ENCODE measurements around the gene CELSR1.

Gene CELSR1

DNA sequence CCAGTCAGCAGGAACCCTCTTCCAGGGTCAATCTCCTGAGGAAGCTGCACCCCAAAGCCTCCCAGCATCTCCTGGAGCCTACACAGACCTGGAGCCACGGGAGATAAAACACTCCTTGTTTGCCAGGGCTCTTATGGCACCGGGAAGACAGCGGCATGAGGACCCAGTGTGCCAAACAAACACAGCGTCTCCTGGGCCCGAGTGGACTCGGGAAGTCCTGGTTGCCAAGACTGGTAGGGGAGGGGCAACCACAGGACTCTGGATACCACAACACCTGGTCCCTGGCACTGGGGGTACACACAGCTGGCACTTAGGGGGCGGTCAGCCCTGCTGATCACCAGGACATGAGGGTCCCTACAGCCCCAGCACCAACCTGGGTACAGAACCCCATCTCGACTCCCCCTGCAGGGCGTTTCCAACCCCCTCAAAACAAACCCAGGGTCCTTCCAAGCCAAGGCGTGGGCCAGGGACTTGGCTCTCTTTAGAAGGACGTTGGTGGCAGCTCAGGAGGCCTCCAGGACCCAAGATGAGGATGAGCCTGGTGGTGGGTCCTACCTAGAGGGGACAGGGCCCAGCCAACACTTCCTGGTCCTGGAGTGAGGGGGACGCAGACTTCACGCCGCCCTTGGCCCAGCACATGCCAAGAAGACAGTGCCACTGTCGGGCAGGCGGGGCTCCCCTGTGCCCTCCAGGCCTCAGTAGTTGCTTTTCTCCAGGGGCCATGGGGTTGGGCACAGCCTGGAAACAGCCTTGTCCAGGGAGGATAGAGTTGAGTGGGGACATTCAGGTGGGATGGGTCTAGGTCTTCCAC lies 85.0 kb downstream of the CELSR1 start:
- H3K36me3 Mint-ChIP-seq, result no peaks in the 10 kb centered on the region
- no peaks in the 10 kb centered on the region for H3K4me1 Mint-ChIP-seq (ENCODE audit: low read depth)
- H3K27me3 Mint-ChIP-seq, result peaks cover 2% of the 10 kb centered on the region
- H3K4me3 Mint-ChIP-seq, result no peak overlapping the region
- no peaks in the 10 kb centered on the region for H3K9me3 Mint-ChIP-seq (ENCODE audit: low read depth)
- H3K27ac Mint-ChIP-seq, result no peak overlapping the region

GRCh38 chr22:46451741-46452140 lies 85.7 kb downstream of the CELSR1 start:
- Mint-ChIP-seq H3K27ac (no peak overlapping the region), H3K36me3 (no peaks in the 10 kb centered on the region), H3K9me3 (ENCODE audit: low read depth) (no peaks in the 10 kb centered on the region), H3K4me1 (ENCODE audit: low read depth) (no peaks in the 10 kb centered on the region), H3K27me3 (peaks cover 2% of the 10 kb centered on the region), H3K4me3 (no peak overlapping the region)

- H3K27ac Mint-ChIP-seq, result no peak overlapping the region
- no peaks in the 10 kb centered on the region for H3K36me3 Mint-ChIP-seq
- H3K4me3 Mint-ChIP-seq, result no peak overlapping the region
- no peaks in the 10 kb centered on the region for H3K4me1 Mint-ChIP-seq (ENCODE audit: low read depth)
- H3K27me3 Mint-ChIP-seq, result peaks cover under 1% of the 10 kb centered on the region
- H3K9me3 Mint-ChIP-seq (ENCODE audit: low read depth), result no peaks in the 10 kb centered on the region
These were observed 86.4 kb downstream of the CELSR1 start for GRCh38 chr22:46450931-46451561.

DNA sequence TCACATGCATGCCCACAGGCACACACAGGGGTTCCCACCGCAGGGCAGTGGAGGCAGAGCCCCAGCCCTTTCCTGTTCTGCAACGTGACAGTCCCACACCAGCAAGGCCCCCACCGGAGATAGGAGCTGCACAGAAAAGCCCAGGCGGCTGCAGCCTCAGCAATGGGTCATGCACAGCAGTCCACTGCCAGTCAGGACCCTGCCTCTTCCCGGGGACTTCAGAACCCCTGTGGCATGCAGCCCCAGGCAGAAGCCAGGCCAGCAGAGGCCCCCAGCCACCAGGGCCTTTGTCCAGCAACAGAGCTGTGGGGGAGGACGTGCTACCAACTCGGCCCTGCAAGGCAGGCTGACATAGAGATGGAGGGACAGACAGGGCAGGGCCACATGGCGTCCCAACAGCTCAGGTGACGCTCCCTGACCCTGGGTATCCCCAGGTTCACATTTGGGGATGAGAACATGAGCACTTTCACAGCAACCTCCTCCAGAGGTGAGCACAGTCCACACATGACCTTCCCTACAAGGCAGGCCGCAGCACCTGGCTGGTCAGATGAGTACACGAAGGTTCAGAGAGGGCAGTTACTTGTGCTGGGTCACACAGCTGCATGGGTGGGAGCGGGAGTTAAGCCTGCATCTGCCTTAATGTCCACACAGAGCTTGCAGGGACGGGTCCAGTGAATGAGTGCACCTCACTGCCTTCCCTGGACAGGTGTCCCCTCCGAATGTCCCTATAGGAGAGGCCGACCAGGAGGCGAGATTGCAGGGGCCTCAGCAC lies 87.3 kb downstream of the CELSR1 start:
- Mint-ChIP-seq H3K4me1 (ENCODE audit: low read depth) (no peaks in the 10 kb centered on the region), H3K4me3 (no peak overlapping the region), H3K27ac (no peak overlapping the region), H3K36me3 (no peaks in the 10 kb centered on the region), H3K27me3 (no peaks in the 10 kb centered on the region), H3K9me3 (ENCODE audit: low read depth) (no peaks in the 10 kb centered on the region)

DNA sequence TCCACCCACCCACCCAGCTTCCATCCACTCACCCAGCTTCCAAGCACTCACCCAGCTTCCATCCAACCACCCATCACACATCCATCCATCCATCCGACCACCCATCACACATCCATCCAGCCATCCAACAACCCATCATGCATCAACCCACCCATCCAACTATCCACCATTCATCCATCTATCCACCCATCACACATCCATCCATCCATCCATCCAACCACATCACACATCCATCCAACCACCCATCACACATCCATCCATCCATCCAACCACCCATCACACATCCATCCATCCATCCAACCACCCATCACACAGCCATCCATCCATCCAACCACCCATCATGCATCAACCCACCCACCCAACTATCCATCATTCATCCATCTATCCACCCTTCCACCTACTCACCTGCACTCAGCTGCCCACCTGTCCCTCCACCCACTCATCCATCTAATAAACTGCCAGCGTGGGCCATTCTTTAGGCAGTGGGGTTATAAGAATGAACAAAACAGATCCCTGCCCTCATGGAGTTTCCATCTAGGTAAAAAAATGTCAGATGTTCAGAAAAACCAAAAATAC lies 88.2 kb downstream of the CELSR1 start:
- H3K27ac Mint-ChIP-seq, result no peak overlapping the region
- no peaks in the 10 kb centered on the region for H3K36me3 Mint-ChIP-seq
- H3K4me1 Mint-ChIP-seq (ENCODE audit: low read depth), result no peaks in the 10 kb centered on the region
- no peaks in the 10 kb centered on the region for H3K9me3 Mint-ChIP-seq (ENCODE audit: low read depth)
- H3K27me3 Mint-ChIP-seq, result no peaks in the 10 kb centered on the region
- no peak overlapping the region for H3K4me3 Mint-ChIP-seq

DNA sequence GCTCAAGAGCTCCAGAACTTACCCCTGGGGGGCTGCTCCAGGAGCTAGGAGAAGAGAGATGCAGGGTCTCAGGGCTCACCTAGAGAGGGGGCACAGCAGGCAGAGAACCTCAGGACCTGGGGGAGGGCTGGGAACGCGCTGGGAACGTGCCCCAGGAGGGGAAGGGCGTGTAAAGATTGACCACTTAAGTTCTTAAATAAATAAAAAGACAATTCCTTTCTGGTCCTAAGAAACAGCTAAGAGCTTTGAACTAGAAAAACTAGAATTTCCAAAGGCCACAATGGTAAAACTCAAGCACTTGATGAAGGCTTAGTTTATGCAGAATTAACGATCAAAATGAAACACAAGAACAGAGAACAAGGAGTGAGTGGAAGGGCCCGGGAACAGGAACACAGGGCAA lies 89.1 kb downstream of the CELSR1 start:
- Mint-ChIP-seq H3K4me3 (no peak overlapping the region), H3K27ac (no peak overlapping the region), H3K27me3 (no peaks in the 10 kb centered on the region), H3K36me3 (no peaks in the 10 kb centered on the region), H3K4me1 (ENCODE audit: low read depth) (no peaks in the 10 kb centered on the region), H3K9me3 (ENCODE audit: low read depth) (no peaks in the 10 kb centered on the region)

DNA sequence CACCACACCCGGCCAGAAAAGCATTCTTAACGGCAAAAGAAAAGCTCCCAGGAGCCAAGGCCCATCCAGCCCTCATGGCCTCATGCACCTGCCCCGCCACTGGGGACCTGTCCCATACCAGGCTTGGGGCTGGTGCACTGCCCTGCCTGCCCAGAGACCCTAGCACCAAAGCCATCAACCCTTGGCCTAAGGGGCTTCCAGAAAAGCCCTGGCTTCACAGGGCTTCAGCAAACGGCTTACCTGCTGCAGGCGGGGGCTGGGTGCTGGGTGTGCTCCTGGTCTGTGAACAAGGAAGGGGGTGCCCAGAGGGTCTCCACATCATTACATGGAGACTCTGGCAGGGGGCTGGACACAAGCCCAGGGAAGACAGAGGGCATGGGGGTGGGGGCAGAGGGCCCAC lies 89.5 kb downstream of the CELSR1 start:
- no peaks in the 10 kb centered on the region for H3K4me1 Mint-ChIP-seq (ENCODE audit: low read depth)
- H3K9me3 Mint-ChIP-seq (ENCODE audit: low read depth), result no peaks in the 10 kb centered on the region
- H3K27me3 Mint-ChIP-seq, result no peaks in the 10 kb centered on the region
- H3K36me3 Mint-ChIP-seq, result no peaks in the 10 kb centered on the region
- H3K27ac Mint-ChIP-seq, result no peak overlapping the region
- H3K4me3 Mint-ChIP-seq, result no peak overlapping the region

DNA sequence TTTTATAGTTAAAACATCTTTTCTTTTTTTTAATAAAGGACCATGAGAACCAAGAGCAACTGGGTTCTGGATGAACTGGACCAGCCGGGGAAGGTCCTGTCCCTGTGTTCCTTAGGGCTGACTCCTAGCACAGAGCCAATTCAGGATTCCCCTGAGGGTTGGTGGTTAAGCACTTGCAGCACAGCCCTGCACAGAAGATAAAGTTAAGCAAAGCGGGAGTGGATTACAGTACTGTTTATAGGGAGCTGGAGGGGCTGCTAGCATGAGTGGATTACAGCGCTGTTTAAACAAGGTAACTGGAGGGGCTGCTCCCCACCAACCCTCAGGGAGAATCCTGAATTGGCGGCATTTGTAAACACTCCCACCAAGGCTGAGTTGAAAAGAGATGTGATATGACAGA lies 90.6 kb downstream of the CELSR1 start:
- Mint-ChIP-seq H3K27ac (no peak overlapping the region), H3K9me3 (ENCODE audit: low read depth) (no peaks in the 10 kb centered on the region), H3K4me3 (no peak overlapping the region), H3K27me3 (no peaks in the 10 kb centered on the region), H3K36me3 (no peaks in the 10 kb centered on the region), H3K4me1 (ENCODE audit: low read depth) (no peaks in the 10 kb centered on the region)

DNA sequence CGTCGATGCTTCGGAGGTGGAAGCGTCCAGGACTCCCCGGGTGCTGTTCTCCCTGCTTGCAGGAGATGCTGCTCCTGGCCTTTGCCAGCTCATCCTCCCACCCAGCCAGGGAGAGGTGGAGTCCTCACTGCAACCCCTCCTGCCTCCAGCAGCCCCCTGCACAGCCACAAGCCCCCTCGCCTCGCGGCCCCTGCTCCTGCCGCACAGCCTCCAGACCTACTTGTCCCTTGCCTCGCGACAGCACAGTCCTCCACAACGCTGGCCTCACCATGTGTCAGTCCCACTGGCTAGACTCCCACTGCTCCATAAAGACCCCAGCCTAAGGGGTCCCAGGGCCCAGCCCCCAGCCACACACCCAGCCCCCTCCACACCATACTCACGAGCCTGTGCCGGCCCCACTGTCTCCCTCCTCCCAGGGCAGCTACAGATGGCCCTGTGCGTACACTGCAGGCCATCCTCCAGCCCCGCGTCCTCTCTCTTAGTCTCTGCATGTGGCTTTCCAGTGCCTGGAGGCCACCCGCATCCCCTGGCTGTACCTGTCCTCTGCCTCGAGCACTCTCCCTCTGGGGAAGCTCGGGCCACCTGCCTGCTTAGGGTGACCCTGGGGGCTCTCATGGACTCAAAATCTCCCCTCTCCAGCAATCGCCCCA lies 91.5 kb downstream of the CELSR1 start:
- no peak overlapping the region for H3K4me3 Mint-ChIP-seq
- H3K36me3 Mint-ChIP-seq, result no peaks in the 10 kb centered on the region
- no peaks in the 10 kb centered on the region for H3K9me3 Mint-ChIP-seq (ENCODE audit: low read depth)
- H3K27ac Mint-ChIP-seq, result no peak overlapping the region
- H3K4me1 Mint-ChIP-seq (ENCODE audit: low read depth), result no peaks in the 10 kb centered on the region
- H3K27me3 Mint-ChIP-seq, result no peaks in the 10 kb centered on the region

GRCh38 chr22:46444390-46444854 lies 93.0 kb downstream of the CELSR1 start:
- Mint-ChIP-seq H3K4me3 (no peak overlapping the region), H3K36me3 (no peaks in the 10 kb centered on the region), H3K4me1 (ENCODE audit: low read depth) (no peaks in the 10 kb centered on the region), H3K27ac (no peak overlapping the region), H3K27me3 (no peaks in the 10 kb centered on the region), H3K9me3 (ENCODE audit: low read depth) (no peaks in the 10 kb centered on the region)

GRCh38 chr22:46443850-46444389 lies 93.5 kb downstream of the CELSR1 start:
- no peaks in the 10 kb centered on the region for H3K27me3 Mint-ChIP-seq
- H3K4me3 Mint-ChIP-seq, result no peak overlapping the region
- no peaks in the 10 kb centered on the region for H3K4me1 Mint-ChIP-seq (ENCODE audit: low read depth)
- no peak overlapping the region for H3K27ac Mint-ChIP-seq
- H3K36me3 Mint-ChIP-seq, result no peaks in the 10 kb centered on the region
- no peaks in the 10 kb centered on the region for H3K9me3 Mint-ChIP-seq (ENCODE audit: low read depth)

- Mint-ChIP-seq H3K9me3 (ENCODE audit: low read depth) (no peaks in the 10 kb centered on the region), H3K36me3 (no peaks in the 10 kb centered on the region), H3K27me3 (no peaks in the 10 kb centered on the region), H3K4me1 (ENCODE audit: low read depth) (no peaks in the 10 kb centered on the region), H3K4me3 (no peak overlapping the region), H3K27ac (no peak overlapping the region)
These were observed 95.1 kb downstream of the CELSR1 start for GRCh38 chr22:46442217-46442853.

GRCh38 chr22:46439576-46440465 lies 97.6 kb downstream of the CELSR1 start:
- Mint-ChIP-seq H3K27ac (no peak overlapping the region), H3K36me3 (no peaks in the 10 kb centered on the region), H3K4me3 (no peak overlapping the region), H3K4me1 (ENCODE audit: low read depth) (no peaks in the 10 kb centered on the region), H3K27me3 (no peaks in the 10 kb centered on the region), H3K9me3 (ENCODE audit: low read depth) (no peaks in the 10 kb centered on the region)
